GM12865 (cell line): ENCODE results near the gene APOL3.

Source experiments
- DNase-seq: peaks from one replicate; pipeline ENCODE4 v3.0.0; 2010; ENCODE audit warnings: low read depth
- H3K4me3 ChIP-seq: 2 replicates; pipeline ENCODE4 v1.5.1; 2011; ENCODE audit warnings: mild to moderate bottlenecking, low read depth, low read length, control low read depth
- CTCF ChIP-seq: IDR thresholded peaks from 2 replicates; pipeline ENCODE4 v1.5.1; 2011; ENCODE audit warnings: low read length, control low read depth, low read depth, inconsistent platforms; ENCODE audit not compliant: insufficient read depth; ENCODE audit errors: missing control alignments

Gene APOL3

GRCh38 chr22:36180928-36181327 lies 20.4 kb upstream of the APOL3 start:
- H3K4me3 ChIP-seq: no peak overlapping the region
- DNase-seq: no peak
- TF ChIP-seq CTCF: no peak

GRCh38 chr22:36180038-36180880 lies 19.7 kb upstream of the APOL3 start:
- TF ChIP-seq CTCF: peak; percentile 93
- peak; percentile 84 for DNase-seq
- no peak overlapping the region for H3K4me3 ChIP-seq

GRCh38 chr22:36177160-36177559 lies 16.6 kb upstream of the APOL3 start:
- no peak for TF ChIP-seq CTCF
- no peak overlapping the region for H3K4me3 ChIP-seq

GRCh38 chr22:36175892-36176291 lies 15.3 kb upstream of the APOL3 start:
- no peak for DNase-seq
- no peak overlapping the region for H3K4me3 ChIP-seq
- no peak for TF ChIP-seq CTCF

More at GRCh38 chr22:36177160-36177559, 16.6 kb upstream of the APOL3 start:
- no peak for DNase-seq

- no peak for TF ChIP-seq CTCF
- DNase-seq: no peak
- H3K4me3 ChIP-seq: no peak overlapping the region
Measured at GRCh38 chr22:36171941-36172340, 11.4 kb upstream of the APOL3 start.

GRCh38 chr22:36166518-36167220 lies 6.1 kb upstream of the APOL3 start:
- no peak for TF ChIP-seq CTCF

More at GRCh38 chr22:36166518-36167220, 6.1 kb upstream of the APOL3 start:
- no peak overlapping the region for H3K4me3 ChIP-seq
- no peak for DNase-seq
